ENCODE measurements around the gene SCARB1. TPM values are rescaled to one million over a fixed set of nuclear protein-coding genes. Genes with fewer than 3 reads are reported as not detected.

SCARB1 gene
- total RNA-seq, 6 experiments from 2014 or later, result 128 to 359 (median 214) TPM

DNA sequence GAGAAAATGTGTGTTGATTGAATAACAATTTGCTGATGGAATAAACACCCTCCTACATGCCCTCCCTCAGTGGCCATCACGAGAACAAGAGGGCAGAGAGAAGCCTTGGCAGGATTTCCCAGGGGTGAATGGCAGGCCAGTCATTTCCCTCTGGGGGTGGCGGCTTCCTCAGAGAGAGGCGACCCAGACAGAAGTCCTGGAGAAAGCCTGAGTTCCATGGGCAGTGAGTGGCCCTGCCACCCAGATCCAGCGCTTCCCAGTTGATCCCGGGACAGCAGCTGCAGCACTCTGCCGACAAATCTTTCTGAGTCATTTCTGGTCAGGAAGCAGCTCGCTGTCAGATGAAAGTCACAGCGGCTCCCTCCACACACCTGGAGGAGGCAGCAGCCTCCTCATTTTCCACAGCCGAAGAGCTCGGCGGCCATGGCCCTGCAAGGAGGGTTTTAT is 123.0 kb downstream of the SCARB1 start:
- Histone ChIP-seq H3K9me3 (no peaks in the 10 kb centered on the region), H3K4me3 (no peak overlapping the region), H3K4me1 (peaks cover 0 to 25% (median 12%) of the 10 kb centered on the region in 4 donors), H3K27me3 (no peaks in the 10 kb centered on the region), H3K27ac (peak overlapping the region in 2 of 3 donors; percentile 27 to 29), H3K36me3 (no peaks in the 10 kb centered on the region)
- intact Hi-C loops (cut with DNase I), result no loop called here
- TF ChIP-seq CTCF (IDR thresholded peaks at IDR 0.05) (peak in 2 of 4 donors; percentile 6 to 23), POLR2A (IDR thresholded peaks at IDR 0.05) (peak; percentile 31)
- DNase-seq, result peak; percentile 71 to 89 (median 85)
- peak; percentile 65 to 81 (median 74) for ATAC-seq
- WGBS (ENCODE audit: insufficient coverage, low coverage, low lambda C conversion rate, missing lambda C conversion rate), result 0% methylated on average over 2 of the region's 11 CpGs

DNA sequence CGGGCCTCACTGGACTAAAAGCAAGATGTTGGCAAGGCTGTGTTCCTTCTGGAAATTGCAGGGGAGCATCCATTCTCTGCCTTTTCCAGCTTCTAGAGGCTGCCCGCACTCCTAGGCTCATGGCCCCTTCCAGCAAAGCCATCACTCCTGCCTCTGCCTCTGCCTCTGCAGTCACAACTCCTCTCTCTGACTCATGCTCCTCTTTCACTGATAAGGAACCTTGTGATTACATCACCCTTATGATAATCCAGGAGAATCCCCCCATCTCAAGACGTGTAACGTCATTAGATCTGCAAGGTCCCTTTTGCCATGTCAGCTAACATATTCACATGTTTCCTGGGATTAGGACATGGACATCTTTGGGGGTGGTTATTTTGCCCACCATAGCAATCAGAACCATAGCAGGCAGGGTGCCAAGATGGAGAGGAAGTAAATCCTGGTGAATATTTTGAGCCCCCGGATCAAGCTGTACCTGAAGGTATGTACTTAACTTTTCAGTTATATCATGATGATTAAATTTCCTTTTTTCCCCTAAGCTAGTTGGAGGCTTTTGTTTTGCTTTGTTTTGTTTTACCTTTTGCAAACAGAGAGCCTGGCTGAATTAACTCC is 123.6 kb downstream of the SCARB1 start:
- WGBS (ENCODE audit: insufficient coverage, low coverage, low lambda C conversion rate, missing lambda C conversion rate), result 94% methylated on average over 3 of the region's 5 CpGs
- ATAC-seq (no peak), DNase-seq (no peak)
- peak overlapping the region in 1 of 3 donors; percentile 27 for H3K27ac ChIP-seq
- intact Hi-C loops (cut with DNase I), result no loop called here
- H3K4me1 ChIP-seq, result peaks cover 0 to 22% (median 10%) of the 10 kb centered on the region in 4 donors
- no peak overlapping the region for H3K4me3 ChIP-seq
- no peaks in the 10 kb centered on the region for H3K9me3 ChIP-seq
- no peaks in the 10 kb centered on the region for H3K27me3 ChIP-seq
- no peaks in the 10 kb centered on the region for H3K36me3 ChIP-seq
- TF ChIP-seq POLR2A (IDR thresholded peaks at IDR 0.05) (no peak), CTCF (IDR thresholded peaks at IDR 0.05) (no peak)

- TF ChIP-seq POLR2A (IDR thresholded peaks at IDR 0.05), result no peak
- no peak for TF ChIP-seq CTCF (IDR thresholded peaks at IDR 0.05)
- Histone ChIP-seq H3K27ac (no peak overlapping the region), H3K27me3 (no peaks in the 10 kb centered on the region), H3K36me3 (no peaks in the 10 kb centered on the region), H3K9me3 (no peaks in the 10 kb centered on the region), H3K4me1 (peaks cover 0 to 22% (median 10%) of the 10 kb centered on the region in 4 donors), H3K4me3 (no peak overlapping the region)
- WGBS (ENCODE audit: insufficient coverage, low coverage, low lambda C conversion rate, missing lambda C conversion rate), result 88% methylated on average over 25 of the region's 34 CpGs
- no peak for DNase-seq
- ATAC-seq, result no peak
- intact Hi-C loops (cut with DNase I), result no loop called here
Measured at GRCh38 chr12:124738636-124739467, 124.8 kb downstream of the SCARB1 start.

- no peak overlapping the region for H3K27ac ChIP-seq
- ATAC-seq, result peak in 1 of 4 donors; percentile 4
- no peaks in the 10 kb centered on the region for H3K27me3 ChIP-seq
- DNase-seq, result no peak
- H3K4me1 ChIP-seq, result peaks cover 0 to 22% (median 10%) of the 10 kb centered on the region in 4 donors
- WGBS (ENCODE audit: insufficient coverage, low coverage, low lambda C conversion rate, missing lambda C conversion rate), result 71% methylated on average over 13 of the region's 15 CpGs
- intact Hi-C loops (cut with DNase I), result no loop called here
- no peak overlapping the region for H3K4me3 ChIP-seq
- H3K9me3 ChIP-seq, result no peaks in the 10 kb centered on the region
- TF ChIP-seq CTCF (IDR thresholded peaks at IDR 0.05) (no peak), POLR2A (IDR thresholded peaks at IDR 0.05) (no peak)
- no peaks in the 10 kb centered on the region for H3K36me3 ChIP-seq
Measured at GRCh38 chr12:124737772-124738635, 125.7 kb downstream of the SCARB1 start.

Data from right lobe of liver (tissue), 6 donors.